NCI-H510A (cell line): ENCODE measurements around the gene FAU.

ENCODE experiments used
- DNase-seq: peaks from one replicate; lab custom pipeline; 2025; lab: John Stamatoyannopoulos, UW

FAU gene

DNA sequence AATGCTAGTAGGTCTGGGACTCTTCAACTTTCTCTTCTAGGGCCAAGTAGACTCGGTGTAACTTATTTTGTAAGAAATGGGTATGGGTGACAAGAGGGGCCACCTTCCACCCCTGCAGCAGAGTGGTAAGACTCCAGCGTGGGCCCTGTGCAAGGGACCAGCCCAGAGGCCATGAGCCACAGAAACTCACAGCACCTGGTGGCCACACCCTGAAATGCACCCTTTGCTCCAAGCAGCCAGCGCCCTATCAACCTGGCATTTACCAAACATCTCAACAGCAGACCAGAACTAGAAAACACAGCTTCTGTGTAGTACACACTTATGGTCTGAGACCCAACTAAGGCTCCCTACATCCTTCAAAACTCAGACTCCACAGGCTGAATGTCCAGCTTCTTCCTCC is 43.8 kb downstream of the FAU start:
- no peak for DNase-seq

DNA sequence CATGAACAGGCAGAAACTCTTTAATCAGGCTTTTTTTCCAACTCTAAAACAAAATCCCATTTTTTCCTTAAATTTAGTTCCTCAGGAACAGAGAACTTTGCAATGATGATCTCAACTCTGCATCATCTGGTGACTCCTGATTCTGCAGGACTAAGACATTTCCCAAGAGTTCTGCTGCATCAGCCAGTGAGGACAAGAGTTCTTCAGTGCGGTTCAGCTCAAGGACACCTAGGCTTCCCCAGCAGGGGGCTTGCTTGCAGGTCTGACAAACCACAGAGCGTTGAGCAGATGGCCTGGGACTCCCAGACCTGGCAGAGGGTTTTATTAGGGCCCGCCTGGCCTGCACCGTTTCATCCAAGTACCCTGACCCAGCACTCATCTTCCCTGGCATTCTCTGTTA is 44.5 kb downstream of the FAU start:
- DNase-seq: no peak

DNA sequence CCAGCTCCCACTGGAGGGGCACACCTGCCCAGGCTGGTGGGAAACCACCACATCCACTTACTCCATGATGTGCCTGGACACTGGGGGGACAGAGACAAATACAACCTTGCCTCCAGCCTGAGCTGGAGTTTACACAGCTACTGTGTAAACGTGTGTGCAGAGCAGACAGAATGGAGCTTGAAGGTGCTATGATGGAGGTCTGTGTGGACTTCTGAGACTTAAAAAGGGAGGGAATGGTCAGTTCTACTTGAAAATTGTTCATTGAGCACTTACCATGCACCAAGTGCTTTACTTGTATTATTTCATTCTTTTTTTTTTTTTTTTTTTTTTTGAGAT is 49.3 kb downstream of the FAU start:
- DNase-seq: no peak

DNA sequence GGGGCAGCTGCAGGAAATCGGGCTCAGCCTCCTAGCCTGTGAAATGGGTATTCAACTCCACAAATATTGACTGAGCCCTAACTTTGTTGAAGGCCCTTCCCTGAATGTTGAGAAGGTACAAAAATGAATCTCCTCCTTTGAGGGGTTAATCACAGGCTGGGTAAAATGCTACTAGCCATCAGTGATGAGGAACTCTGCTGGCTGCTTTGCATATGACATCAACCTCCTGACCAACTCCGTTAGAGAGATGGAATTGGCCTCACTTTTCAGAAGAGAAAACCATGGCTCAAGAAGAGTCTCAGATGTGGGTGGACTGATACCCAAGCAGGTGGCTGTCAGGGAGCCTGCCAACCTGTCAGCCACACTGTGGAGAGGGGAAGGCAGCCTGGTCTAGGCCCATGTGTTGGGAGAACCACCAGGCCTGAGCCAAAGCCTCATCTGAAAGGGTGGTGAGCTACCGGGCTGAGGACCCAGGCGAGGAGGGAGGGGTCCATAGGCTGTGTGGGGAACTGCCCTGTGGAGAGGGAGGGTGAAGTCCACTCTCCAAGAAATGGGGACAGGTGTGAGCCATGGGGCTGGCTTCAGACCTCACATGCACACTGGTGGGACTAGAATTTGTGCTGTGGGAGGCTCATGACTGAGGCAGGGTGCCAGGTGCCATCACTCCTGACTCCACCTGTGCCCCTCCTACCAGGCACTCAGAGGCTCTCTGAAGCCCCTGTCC is 49.9 kb downstream of the FAU start:
- no peak for DNase-seq
